Stimulated activated CD4-positive, alpha-beta T cell treated with anti-CD3 and anti-CD28 coated beads, TNF-alpha, amount 100 ng/mL, for 48 hours (primary cell): Measurements from ENCODE around the gene VWA7.
A peak's percentile ranks its signal among the peaks of the same experiment; 100 is the strongest.
"Not testable (repeated sequence)": the region's sequence is repeated elsewhere in the genome, so short reads cannot be mapped to it uniquely, and the experiment has no call there.

Experiments
- DNase-seq, 3 donors: peaks; one replicate each; pipeline ENCODE4 v3.0.0-alpha.2; 2020; ENCODE audit warnings: low read depth in 3 of 3

The VWA7 gene

GRCh38 chr6:31805939-31806469 is 28.9 kb upstream of the VWA7 start:
- DNase-seq = no peak

DNA sequence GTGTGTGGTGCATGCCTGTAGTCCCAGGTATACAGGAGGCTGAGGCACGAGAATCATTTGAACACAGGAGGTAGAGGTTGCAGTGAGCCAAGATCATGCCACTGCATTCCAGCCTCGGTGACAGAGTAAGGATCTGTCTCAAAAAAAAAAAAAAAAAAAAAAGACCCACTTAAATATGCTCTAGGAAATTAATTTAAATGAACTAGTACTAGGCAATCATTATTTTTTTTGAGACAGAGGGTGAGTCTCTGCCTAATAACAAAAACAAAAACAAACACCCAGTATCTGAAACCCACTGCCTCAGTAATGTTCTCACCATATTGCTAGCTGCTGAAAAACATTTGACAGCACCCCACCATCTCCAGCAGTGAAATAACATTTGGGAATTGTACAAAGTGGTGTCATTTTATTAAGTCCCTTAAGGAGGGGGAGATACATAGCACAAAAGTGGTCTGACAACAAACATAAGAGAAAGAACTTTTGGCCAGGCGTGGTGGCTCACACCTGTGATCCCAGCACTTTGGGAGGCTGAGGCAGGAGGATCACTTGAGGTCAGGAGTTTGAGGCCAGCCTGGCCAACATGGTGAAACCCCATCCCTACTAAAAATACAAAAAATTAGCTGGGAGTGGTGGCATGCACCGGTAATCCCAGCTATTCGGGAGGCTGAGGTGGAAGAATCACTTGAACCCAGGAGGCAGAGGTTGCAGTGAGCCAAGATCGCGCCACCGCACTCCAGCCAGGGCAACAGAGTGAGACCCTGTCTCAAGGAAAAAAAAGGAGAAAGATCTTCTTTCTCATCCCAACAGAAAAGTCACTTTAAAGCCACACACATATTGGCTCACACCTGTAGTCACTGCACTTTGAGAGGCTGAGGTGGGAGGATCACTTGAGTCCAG is 24.2 kb upstream of the VWA7 start:
- not testable (repeated sequence) for DNase-seq

GRCh38 chr6:31799781-31800180 is 22.7 kb upstream of the VWA7 start:
- DNase-seq = no peak

DNA sequence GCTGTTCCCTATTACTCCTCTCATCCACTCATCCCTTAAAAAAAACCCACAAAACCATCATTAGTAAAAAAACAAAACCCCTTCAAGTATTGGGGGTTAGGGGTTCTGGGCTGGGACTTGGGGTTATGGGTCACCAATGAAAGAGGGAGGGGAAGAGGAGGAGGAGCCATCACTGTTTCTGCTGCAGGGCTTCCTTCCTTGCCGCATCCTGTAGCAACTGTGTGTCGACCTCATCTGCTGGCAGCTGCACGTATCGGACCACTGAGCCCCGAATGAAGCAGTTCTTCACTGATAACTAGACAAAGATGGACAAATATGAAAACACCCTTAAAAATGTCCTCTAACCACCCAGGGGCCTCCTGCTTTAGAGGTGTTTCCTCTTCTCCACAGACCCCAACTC is 20.5 kb upstream of the VWA7 start:
- no peak for DNase-seq

GRCh38 chr6:31796993-31797385 is 19.9 kb upstream of the VWA7 start:
- DNase-seq = no peak

DNA sequence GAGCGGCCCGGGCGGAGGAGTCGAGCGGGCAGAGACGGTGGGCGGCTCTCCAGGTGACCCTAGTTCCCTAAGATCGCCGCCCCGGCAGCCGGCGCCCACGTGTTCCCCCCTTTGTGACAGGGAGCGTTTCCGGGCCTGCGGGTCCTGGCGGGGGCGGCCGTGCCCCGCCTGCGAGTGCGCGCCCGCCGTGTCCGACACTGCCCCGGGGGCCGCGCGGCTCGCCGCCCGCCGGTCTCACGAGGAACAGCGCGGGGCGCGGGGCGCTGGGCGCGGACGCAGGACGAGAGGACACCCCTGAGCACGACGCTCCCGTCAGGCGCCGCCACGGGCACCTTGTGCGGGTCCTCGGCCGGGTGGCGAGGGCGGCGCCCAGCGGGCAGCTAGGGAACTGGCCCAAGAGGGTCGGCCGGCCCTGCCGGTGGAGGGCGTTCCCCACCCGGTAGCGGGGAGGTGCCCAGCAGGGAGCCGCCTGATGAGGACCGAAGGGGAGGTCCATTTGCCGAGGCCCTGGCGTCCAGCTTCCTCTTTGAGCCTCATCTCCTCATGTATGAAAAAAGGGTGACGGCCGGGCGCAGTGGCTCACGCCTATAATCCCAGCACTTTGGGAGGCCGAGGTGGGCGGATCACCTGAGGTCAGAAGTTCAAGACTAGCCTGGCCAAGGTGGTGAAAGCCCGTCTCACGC is 18.6 kb upstream of the VWA7 start, which contains the start of gene VARS1:
VARS1 (minus strand) TSS at position 137 of the 683 bp plus-strand sequence. CDS start 535 bp downstream, outside the sequence.
- peak; percentile 68 to 82 (median 73) for DNase-seq

GRCh38 chr6:31794866-31795615 is 17.9 kb upstream of the VWA7 start:
- no peak for DNase-seq

DNA sequence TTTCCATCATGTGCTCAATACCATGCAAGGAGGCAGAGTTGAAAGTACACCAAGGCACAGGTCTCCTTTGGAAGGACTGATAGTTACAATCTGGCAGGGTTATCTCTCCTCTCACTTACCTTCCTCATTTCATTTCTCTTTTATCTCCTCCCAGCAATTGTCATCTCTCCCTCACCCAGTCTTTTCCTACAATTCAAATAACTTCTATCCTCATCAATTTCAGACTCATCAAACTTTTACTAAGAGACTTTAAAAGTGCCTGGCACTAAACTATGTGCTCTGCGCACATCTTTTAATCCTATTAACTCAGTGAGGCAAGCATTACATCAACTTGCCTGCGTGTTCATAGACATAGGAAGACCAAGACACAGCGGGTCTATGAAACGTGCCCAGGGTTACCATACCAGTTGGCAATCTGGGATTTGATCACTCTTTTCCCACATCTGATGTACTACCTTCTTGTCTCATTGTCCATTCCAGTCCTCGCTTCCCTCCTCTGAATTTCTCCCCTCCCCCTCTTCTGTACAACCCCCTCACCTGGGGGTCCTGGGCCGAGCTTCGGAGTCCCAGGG is 17.3 kb upstream of the VWA7 start:
- DNase-seq = no peak

DNA sequence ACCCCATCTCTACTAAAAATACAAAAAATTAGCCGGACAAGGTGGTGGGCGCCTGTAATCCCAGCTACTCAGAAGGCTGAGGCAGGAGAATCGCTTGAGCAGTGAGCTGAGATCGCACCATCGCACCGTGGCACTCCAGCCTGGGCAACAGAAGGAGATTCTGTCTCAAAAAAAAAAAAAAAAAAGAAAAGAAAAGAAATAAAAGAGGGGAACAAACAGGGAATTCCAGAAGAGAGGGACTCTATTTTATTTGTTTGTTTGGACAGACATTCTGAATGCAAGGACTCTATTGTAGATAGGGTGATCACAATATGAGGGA is 16.8 kb upstream of the VWA7 start:
- not testable (repeated sequence) for DNase-seq

DNA sequence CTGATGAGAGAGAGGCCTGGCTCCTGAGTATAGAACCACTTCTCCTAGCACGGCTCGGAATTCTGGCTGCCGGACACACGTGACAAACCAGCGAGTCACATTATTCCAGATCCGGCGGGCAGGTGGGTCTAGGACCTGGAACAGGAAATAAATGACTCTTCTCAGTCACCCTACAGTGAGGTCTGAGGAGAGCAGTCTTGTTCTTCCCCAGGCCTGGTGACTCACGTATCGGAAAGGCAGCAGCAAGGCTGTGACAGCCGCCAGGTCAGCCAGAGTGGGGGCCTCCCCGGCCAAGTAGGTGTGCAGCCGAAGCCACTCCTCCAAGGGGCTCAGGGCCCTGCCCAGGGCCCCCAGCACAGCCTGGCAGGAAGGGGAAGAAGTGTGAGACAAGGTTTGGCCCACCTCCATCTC is 15.6 kb upstream of the VWA7 start:
- no peak for DNase-seq

GRCh38 chr6:31792090-31792374 is 14.9 kb upstream of the VWA7 start:
- DNase-seq = no peak

DNA sequence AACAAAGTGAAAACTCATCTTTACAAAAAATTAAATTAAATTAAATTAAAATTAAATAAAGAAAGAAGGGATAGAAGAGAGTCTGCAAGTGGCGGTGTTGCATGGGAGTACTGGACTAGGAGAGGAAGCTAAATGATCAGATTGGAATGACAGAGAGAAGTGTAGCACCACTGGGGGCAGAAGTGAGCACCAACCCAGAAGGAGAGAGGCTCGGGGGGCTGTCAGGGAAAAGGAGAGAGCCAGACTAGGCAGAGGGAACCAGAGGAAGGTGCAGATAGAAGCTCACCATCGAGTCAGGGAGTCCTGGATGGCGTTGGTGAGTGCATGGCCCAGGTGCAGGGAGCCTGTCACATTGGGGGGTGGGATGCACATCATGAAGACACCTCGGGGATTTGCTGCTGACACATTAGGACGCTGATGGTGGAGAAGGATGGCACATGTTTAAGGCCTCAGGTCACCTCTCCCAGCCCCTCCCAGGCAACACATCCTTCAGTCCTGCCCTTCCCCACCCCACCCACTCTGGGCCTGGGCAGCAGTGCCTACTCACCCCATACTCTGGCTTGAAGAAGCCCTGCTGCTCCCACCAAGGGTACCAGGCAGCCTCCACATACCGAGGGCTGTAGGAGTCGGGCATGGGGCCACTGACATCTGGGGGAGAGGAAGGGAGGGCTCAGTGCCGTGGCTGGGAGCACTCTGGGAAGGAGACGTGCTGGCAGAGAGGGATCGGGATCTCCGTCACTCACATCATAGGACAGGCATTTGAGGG is 14.4 kb upstream of the VWA7 start:
- DNase-seq = no peak

- no peak for DNase-seq
Observed at GRCh38 chr6:31785475-31785874, 8.3 kb upstream of the VWA7 start.

DNA sequence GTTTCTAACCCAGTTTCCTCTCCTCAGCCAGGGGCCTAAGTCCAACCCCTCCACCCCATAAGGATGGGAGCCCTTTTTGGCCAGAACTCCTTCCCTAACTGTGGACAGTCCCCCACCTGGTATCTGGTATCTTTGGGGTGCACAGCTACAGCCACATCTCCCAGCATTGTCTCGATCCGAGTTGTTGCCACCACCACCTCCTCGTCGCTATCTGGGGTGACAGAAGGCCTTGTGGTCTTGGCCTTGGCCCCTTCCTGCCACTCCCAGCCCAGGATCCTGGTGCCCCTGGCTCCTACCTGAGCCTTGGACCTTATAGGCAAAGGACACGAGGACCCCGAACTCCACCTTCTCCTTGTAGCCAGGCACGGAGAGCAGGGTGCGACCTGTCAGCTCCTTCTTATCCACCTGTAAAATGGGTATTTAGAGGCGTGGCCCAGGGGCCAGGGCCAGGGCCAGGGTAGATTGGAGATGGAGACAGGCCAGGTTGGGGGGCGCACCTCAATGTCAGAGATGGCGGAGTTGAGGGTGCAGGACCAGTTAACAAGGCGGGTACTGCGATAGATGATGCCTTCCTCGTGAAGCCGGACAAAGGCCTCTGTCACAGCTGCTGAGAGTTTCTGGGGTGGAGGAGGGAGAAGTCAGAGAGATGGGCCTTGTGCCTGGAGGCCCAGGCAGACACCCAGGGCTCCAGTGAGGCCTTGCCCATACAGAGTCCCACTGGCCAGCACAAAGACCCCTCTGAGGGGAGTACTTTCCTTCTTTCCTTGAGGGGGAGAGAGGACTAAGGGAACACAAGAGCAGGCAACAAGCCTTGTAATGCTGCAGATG is 7.2 kb upstream of the VWA7 start:
- no peak for DNase-seq

DNA sequence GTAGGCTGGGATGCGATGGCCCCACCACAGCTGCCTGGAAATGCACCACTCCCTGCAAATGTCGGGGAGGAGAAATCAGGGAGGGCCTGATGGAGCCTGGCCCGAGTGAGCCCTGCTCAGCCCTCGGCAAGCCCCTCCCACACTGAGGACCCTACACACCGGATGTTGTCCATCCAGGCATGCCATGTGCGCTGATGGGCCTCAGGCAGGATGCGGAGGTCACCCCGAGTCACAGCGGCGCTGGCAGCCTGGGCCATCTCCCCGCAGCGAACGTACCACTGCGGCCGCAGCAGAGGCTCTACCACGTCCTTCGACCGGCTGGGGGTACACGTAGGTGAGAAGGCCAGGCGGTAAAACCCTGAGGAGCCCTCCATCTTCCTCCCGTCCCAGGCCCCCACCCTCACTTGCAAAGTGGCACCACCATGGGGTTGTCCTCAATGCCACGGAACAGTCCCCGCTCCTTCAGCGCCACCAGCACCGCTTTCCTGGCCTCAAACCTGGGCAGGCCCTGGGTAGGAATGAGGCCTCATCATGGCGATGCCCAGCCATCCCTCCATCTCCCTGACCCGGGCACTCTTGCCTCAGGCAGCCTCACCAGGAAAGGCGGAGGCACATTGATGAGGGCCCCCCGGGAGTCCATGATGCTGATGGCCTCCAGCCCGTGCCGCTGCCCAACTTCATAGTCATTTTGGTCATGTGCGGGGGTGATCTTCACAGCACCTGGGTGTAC is 5.2 kb upstream of the VWA7 start:
- no peak for DNase-seq

- no peak for DNase-seq
Observed at GRCh38 chr6:31781244-31782125, 4.4 kb upstream of the VWA7 start.

DNA sequence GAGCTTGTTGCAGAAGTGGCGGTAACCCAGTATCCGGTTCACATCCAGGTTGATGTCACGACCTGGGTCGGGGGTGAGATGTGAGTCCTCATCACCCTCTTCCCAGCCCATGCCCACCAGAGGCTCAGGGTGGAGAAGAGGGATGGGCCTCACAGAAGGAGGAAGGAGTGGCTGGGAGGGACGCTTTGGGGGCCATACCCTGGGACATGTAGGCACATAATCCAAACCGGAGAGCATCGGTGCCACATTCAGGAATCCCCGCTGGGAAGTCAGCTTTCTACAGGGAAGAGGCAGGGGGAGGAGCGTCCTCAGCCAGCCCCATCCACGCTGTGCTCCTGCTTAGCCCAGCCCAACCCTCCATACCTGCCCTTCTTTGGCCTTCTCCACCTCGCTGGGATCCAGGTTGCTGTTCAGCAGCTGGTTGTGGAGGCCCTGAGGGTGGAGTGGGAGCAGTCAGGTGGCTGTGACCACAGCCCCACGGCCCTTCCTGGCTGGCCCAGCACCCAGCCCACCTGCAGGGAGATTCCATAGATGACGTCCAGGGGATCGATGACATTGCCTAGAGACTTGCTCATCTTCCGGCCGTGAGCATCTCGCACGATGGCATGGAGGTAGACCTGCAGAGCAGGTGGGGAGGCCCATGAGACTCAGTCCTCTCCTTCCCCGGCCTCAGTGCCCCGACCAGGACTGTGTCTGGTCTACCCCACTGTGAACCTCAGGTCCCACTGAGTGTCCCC is 3.5 kb upstream of the VWA7 start:
- DNase-seq = no peak

DNA sequence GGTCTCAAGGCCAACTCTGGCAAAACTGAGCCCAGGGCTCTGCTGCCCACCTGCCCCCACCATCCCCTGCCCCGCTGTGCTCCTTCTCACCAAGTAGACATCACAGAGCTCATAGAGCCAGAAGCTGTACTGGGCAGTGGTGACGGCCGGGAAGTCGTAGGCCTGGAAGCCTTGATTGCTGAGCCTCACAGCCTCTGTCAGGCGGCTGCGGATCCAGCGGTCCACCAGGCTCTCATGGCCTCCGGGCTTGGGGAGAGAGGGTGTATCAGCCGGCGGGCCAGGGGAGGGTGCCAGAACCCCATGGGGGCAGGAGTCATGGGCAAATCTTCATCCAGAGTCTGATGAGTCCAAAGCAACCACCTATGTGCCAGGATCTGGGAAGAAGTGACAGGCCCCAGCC is 2.8 kb upstream of the VWA7 start:
- DNase-seq = no peak
